Neural progenitor cell (in vitro differentiated cells): ENCODE data around the gene KLHL9. TPM values are rescaled to one million over a fixed set of nuclear protein-coding genes. Genes with fewer than 3 reads are reported as not detected.

ENCODE experiments used
- DNase-seq: peaks from one replicate; pipeline ENCODE4 v3.0.0-alpha.2; 2016; ENCODE audit warnings: low spot score
- H2AFZ ChIP-seq: fragments of 200-600 bp; sonication (generic); replicated peaks from 2 replicates; pipeline ENCODE4 v1.6.1; 2016; ENCODE audit warnings: antibody characterized with exemption
- H3F3A ChIP-seq: fragments of 200-600 bp; sonication (generic); 2 replicates; pipeline ENCODE4 v1.6.1; 2016; ENCODE audit warnings: antibody characterized with exemption, low read depth
- H3K27ac ChIP-seq: fragments of 200-600 bp; sonication (generic); 2 replicates; pipeline ENCODE4 v1.5.1; 2016; ENCODE audit warnings: mild to moderate bottlenecking
- H3K27me3 ChIP-seq: fragments of 200-600 bp; sonication (generic); 2 replicates; pipeline ENCODE4 v1.6.1; 2016; ENCODE audit warnings: mild to moderate bottlenecking, moderate library complexity
- H3K36me3 ChIP-seq: fragments of 200-600 bp; sonication (generic); 2 replicates; pipeline ENCODE4 v1.5.1; 2016
- H3K4me1 ChIP-seq: fragments of 200-600 bp; sonication (generic); 2 replicates; pipeline ENCODE4 v1.6.1; 2016; ENCODE audit warnings: mixed run types
- H3K4me2 ChIP-seq: fragments of 200-600 bp; sonication (generic); 2 replicates; pipeline ENCODE4 v1.6.1; 2016
- H3K4me3 ChIP-seq: fragments of 200-600 bp; sonication (generic); 2 replicates; pipeline ENCODE4 v1.5.1; 2016
- H3K79me2 ChIP-seq: fragments of 200-600 bp; sonication (generic); 2 replicates; pipeline ENCODE4 v1.6.1; 2016; ENCODE audit warnings: low read depth
- H3K9ac ChIP-seq: fragments of 200-600 bp; sonication (generic); 2 replicates; pipeline ENCODE4 v1.6.1; 2016
- H3K9me3 ChIP-seq: fragments of 200-600 bp; sonication (generic); 2 replicates; pipeline ENCODE4 v1.5.1; 2016; ENCODE audit warnings: low read depth
- H4K20me1 ChIP-seq: fragments of 200-600 bp; sonication (generic); 2 replicates; pipeline ENCODE4 v1.6.1; 2016; ENCODE audit warnings: low read depth
- H3K27ac Mint-ChIP-seq: 3 replicates; pipeline ENCODE4 v1.8.0; 2021; ENCODE audit warnings: mixed read lengths
- H3K27me3 Mint-ChIP-seq: 2 replicates; pipeline ENCODE4 v1.8.0; 2022; ENCODE audit warnings: low read depth, mild to moderate bottlenecking, inconsistent platforms, moderate library complexity, mixed read lengths; ENCODE audit not compliant: insufficient read depth
- H3K36me3 Mint-ChIP-seq: 3 replicates; pipeline ENCODE4 v1.8.0; 2021; ENCODE audit warnings: mixed read lengths
- H3K4me1 Mint-ChIP-seq: 3 replicates; pipeline ENCODE4 v1.8.0; 2021; ENCODE audit warnings: mixed read lengths
- H3K4me3 Mint-ChIP-seq: 3 replicates; pipeline ENCODE4 v1.8.0; 2021; ENCODE audit warnings: mild to moderate bottlenecking, moderate library complexity, mixed read lengths
- H3K9me3 Mint-ChIP-seq: 3 replicates; pipeline ENCODE4 v1.8.0; 2020; ENCODE audit warnings: mixed read lengths
- EZH2 ChIP-seq: fragments of 200-600 bp; sonication (generic); IDR thresholded peaks from 2 replicates; pipeline ENCODE4 v1.6.1; 2017; ENCODE audit warnings: antibody characterized with exemption, mild to moderate bottlenecking, moderate library complexity
- EZH2phosphoT487 ChIP-seq: fragments of 200-600 bp; sonication (generic); IDR thresholded peaks from 2 replicates; pipeline ENCODE4 v1.6.1; 2017; ENCODE audit warnings: antibody characterized with exemption
- total RNA-seq: library from RNA; depleted of rRNA; stranded (reverse); fragments of >200 nt; gene quantifications from 2 replicates; pipeline ENCODE4 v1.2.3, GENCODE V29; 2015; ENCODE audit warnings: low replicate concordance
- TF ChIP-seq, protein P1 (sequence below): fragments of 200-600 bp; sonication (generic); IDR thresholded peaks from 2 replicates; pipeline ENCODE4 v1.5.1; 2017; ENCODE audit warnings: antibody characterized with exemption, mild to moderate bottlenecking

KLHL9 gene
- total RNA-seq, 1 donor from 2014 or later, result 42.0 TPM

DNA sequence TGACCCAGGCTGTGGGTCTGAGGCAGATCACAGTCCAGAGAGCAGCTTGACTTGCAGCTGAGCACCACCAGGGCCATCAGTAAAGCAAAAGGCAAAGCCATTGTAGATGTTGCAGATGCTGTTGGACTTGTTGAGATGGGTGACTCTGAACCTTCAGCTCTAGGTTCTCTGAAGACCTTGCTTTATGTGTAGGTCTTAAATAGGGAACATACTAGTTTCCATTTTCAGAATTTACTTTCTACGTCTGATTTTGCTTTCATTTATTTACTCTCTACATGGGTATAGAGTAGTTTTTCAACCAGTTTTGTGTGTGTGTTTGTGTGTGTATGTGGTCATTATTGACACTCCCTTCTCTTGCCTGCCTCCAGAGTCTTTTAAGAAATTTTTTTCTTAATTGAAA is 15.6 kb upstream of the KLHL9 start, which contains the start of gene IFNA6:
Gene IFNA6 (minus strand): TSS at position 101 of the 400 bp plus-strand sequence. CDS start 0 bp downstream, at position 101.
- no peak within 1 kb of the TSS for H3K4me2 ChIP-seq
- H3K36me3 Mint-ChIP-seq, result no peaks in the 10 kb centered on the region
- H3K27ac Mint-ChIP-seq, result no peak within 1 kb of the TSS
- H3K9me3 ChIP-seq, result no peaks in the 10 kb centered on the region
- H3K4me3 ChIP-seq, result no peak within 1 kb of the TSS
- no peak within 1 kb of the TSS for H2AFZ ChIP-seq
- H3K9ac ChIP-seq, result no peak within 1 kb of the TSS
- TF ChIP-seq EZH2, result no peak
- no peak for TF ChIP-seq EZH2phosphoT487
- TF ChIP-seq, protein P1, sequence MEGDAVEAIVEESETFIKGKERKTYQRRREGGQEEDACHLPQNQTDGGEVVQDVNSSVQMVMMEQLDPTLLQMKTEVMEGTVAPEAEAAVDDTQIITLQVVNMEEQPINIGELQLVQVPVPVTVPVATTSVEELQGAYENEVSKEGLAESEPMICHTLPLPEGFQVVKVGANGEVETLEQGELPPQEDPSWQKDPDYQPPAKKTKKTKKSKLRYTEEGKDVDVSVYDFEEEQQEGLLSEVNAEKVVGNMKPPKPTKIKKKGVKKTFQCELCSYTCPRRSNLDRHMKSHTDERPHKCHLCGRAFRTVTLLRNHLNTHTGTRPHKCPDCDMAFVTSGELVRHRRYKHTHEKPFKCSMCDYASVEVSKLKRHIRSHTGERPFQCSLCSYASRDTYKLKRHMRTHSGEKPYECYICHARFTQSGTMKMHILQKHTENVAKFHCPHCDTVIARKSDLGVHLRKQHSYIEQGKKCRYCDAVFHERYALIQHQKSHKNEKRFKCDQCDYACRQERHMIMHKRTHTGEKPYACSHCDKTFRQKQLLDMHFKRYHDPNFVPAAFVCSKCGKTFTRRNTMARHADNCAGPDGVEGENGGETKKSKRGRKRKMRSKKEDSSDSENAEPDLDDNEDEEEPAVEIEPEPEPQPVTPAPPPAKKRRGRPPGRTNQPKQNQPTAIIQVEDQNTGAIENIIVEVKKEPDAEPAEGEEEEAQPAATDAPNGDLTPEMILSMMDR, result no peak
- H3F3A ChIP-seq, result no peaks in the 10 kb centered on the region
- no peaks in the 10 kb centered on the region for H3K27me3 ChIP-seq
- DNase-seq, result no peak
- no peak within 1 kb of the TSS for H3K4me3 Mint-ChIP-seq
- H3K9me3 Mint-ChIP-seq, result peaks cover 7% of the 10 kb centered on the region
- H3K27me3 Mint-ChIP-seq, result no peaks in the 10 kb centered on the region
- H4K20me1 ChIP-seq, result no peaks in the 10 kb centered on the region
- no peaks in the 10 kb centered on the region for H3K79me2 ChIP-seq
- no peaks in the 10 kb centered on the region for H3K36me3 ChIP-seq
- H3K27ac ChIP-seq, result no peak within 1 kb of the TSS
- H3K4me1 Mint-ChIP-seq, result no peaks in the 10 kb centered on the region
- no peaks in the 10 kb centered on the region for H3K4me1 ChIP-seq

DNA sequence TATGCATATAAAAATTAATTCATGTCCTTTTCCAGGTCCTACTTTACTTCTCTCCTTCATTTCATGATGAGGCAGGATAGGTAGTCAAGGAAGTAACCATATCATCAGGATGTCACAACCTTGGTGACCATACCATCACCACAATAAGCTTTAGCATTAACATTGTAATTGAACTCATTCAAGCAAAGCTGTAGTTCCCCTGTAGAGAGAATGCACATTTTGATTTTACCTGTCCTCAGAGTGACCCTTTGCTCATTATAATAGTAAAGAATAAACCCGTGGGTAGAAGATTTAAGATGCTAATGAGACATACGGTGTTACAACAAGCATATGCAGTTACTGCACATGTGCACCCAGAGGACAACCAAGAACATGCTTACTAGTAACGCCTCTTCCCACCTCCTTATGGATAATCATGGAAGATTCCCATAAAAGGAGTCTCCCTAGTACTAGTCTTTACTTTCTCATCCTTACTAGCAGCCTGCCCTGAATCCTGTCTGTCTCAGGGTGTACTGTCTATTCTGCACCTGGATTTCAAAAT is 13.3 kb upstream of the KLHL9 start:
- no peaks in the 10 kb centered on the region for H3F3A ChIP-seq
- H3K4me3 ChIP-seq, result no peak overlapping the region
- no peak overlapping the region for H2AFZ ChIP-seq
- H3K4me1 ChIP-seq, result no peaks in the 10 kb centered on the region
- H3K4me2 ChIP-seq, result no peak overlapping the region
- Mint-ChIP-seq H3K27ac (no peak overlapping the region), H3K27me3 (no peaks in the 10 kb centered on the region), H3K4me1 (no peaks in the 10 kb centered on the region), H3K9me3 (peaks cover 12% of the 10 kb centered on the region), H3K36me3 (no peaks in the 10 kb centered on the region), H3K4me3 (no peak overlapping the region)
- H3K27ac ChIP-seq, result no peak overlapping the region
- no peak for TF ChIP-seq EZH2
- TF ChIP-seq, protein P1, result no peak
- no peak for TF ChIP-seq EZH2phosphoT487
- H3K36me3 ChIP-seq, result no peaks in the 10 kb centered on the region
- no peaks in the 10 kb centered on the region for H3K9me3 ChIP-seq
- DNase-seq, result no peak
- H4K20me1 ChIP-seq, result no peaks in the 10 kb centered on the region
- H3K79me2 ChIP-seq, result no peaks in the 10 kb centered on the region
- no peak overlapping the region for H3K9ac ChIP-seq
- no peaks in the 10 kb centered on the region for H3K27me3 ChIP-seq

DNA sequence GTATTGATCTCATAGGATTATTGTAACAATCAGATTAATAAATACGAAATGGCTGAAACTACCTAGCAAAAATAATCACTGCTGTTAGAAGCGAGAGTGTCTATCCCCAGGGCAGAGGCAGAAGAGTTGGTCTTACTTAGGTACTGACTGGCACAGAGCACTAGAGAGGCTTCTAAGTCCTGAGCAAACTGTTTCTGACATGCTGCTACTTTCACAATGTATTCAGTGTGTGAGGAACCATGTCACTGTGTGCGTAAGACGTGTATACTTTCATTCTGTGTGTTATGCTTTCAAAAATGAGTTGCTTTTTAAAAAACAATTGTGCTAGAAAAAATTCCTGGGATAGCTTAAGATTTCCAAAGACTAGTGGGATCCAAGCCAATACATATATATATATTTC is 5.5 kb upstream of the KLHL9 start:
- Histone ChIP-seq H3K4me1 (peaks cover 2% of the 10 kb centered on the region), H4K20me1 (no peaks in the 10 kb centered on the region), H3K27me3 (no peaks in the 10 kb centered on the region), H3K79me2 (no peaks in the 10 kb centered on the region), H3K4me3 (no peak overlapping the region), H3F3A (no peaks in the 10 kb centered on the region), H3K9me3 (no peaks in the 10 kb centered on the region), H3K27ac (no peak overlapping the region), H3K4me2 (no peak overlapping the region), H3K9ac (no peak overlapping the region), H2AFZ (no peak overlapping the region), H3K36me3 (no peaks in the 10 kb centered on the region)
- no peak overlapping the region for H3K4me3 Mint-ChIP-seq
- H3K9me3 Mint-ChIP-seq, result peaks cover 8% of the 10 kb centered on the region
- TF ChIP-seq EZH2 (no peak), EZH2phosphoT487 (no peak)
- TF ChIP-seq, protein P1, result no peak
- H3K36me3 Mint-ChIP-seq, result no peaks in the 10 kb centered on the region
- H3K4me1 Mint-ChIP-seq, result peaks cover 4% of the 10 kb centered on the region
- no peaks in the 10 kb centered on the region for H3K27me3 Mint-ChIP-seq
- H3K27ac Mint-ChIP-seq, result no peak overlapping the region
- DNase-seq, result no peak
